K562 (cell line): ENCODE measurements around the gene TXNRD2. TPM values are rescaled to one million over a fixed set of nuclear protein-coding genes. Genes with fewer than 3 reads are reported as not detected.

Experiments
- ARID4B ChIP-seq: sonication (generic); formaldehyde crosslinking; IDR thresholded peaks from 2 replicates; pipeline ENCODE4 v1.8.0; 2022; ENCODE audit warnings: mild to moderate bottlenecking, missing genetic modification reagents
- ELF2 ChIP-seq: fragments of 250-450 bp; sonication (Bioruptor Pico); IDR thresholded peaks from 2 replicates; pipeline ENCODE4 v1.5.0; 2021; ENCODE audit warnings: mild to moderate bottlenecking
- ESRRB ChIP-seq: fragments of 250-450 bp; sonication (Bioruptor Pico); IDR thresholded peaks from 2 replicates; pipeline ENCODE4 v1.5.0; 2020; ENCODE audit warnings: mild to moderate bottlenecking, moderate library complexity, borderline replicate concordance
- IRF2 ChIP-seq: sonication (generic); formaldehyde crosslinking; IDR thresholded peaks from 2 replicates; pipeline ENCODE4 v1.8.1; 2022; ENCODE audit warnings: mild to moderate bottlenecking, missing genetic modification reagents
- KLF1 ChIP-seq: fragments of 450-650 bp; IDR thresholded peaks from 2 replicates; pipeline ENCODE4 v1.6.1; 2016; ENCODE audit warnings: missing genetic modification characterization, missing compliant biosample characterization
- LCOR ChIP-seq: sonication (generic); formaldehyde crosslinking; IDR thresholded peaks from 2 replicates; pipeline ENCODE4 v1.8.0; 2022; ENCODE audit warnings: mild to moderate bottlenecking, missing genetic modification reagents
- NR2F6 ChIP-seq: fragments of 450-650 bp; formaldehyde crosslinking; IDR thresholded peaks from 2 replicates; pipeline ENCODE4 v1.4.0; 2020; ENCODE audit warnings: mild to moderate bottlenecking
- RB1 ChIP-seq: fragments of 450-650 bp; IDR thresholded peaks from 2 replicates; pipeline ENCODE4 v1.6.1; 2017; ENCODE audit warnings: low read depth, mild to moderate bottlenecking
- XRCC3 ChIP-seq: fragments of 450-650 bp; IDR thresholded peaks from 2 replicates; pipeline ENCODE4 v1.6.1; 2017; ENCODE audit warnings: mild to moderate bottlenecking, moderate library complexity
- YBX1 ChIP-seq: fragments of 450-650 bp; IDR thresholded peaks from 2 replicates; pipeline ENCODE4 v1.7.1; 2016; ENCODE audit warnings: mild to moderate bottlenecking
- ZNF263 ChIP-seq: sonication (generic); formaldehyde crosslinking; IDR thresholded peaks from 2 replicates; pipeline ENCODE4 v1.8.0; 2022; ENCODE audit warnings: mild to moderate bottlenecking, missing genetic modification reagents, borderline replicate concordance
- ZNF695 ChIP-seq: fragments of 450-650 bp; formaldehyde crosslinking; IDR thresholded peaks from 2 replicates; pipeline ENCODE4 v1.4.0; 2020; ENCODE audit warnings: mild to moderate bottlenecking, moderate library complexity
- ZNF696 ChIP-seq: fragments of 250-450 bp; sonication (Bioruptor Pico); conservative IDR thresholded peaks from 2 replicates; pipeline ENCODE4 v1.4.0; 2020; ENCODE audit warnings: mild to moderate bottlenecking, moderate library complexity
- ZNF717 ChIP-seq: fragments of 250-450 bp; sonication (Bioruptor Pico); IDR thresholded peaks from 2 replicates; pipeline ENCODE4 v1.5.0; 2021
- ZNF785 ChIP-seq: fragments of 250-450 bp; sonication (Bioruptor Pico); IDR thresholded peaks from 2 replicates; pipeline ENCODE4 v1.4.0; 2020; ENCODE audit warnings: mild to moderate bottlenecking
- polyA plus RNA-seq, 8 experiments: library from polyadenylated mRNA; depleted of rRNA in 4 of 8; stranded (reverse) in 5 of 8; unstranded in 3 of 8; fragments of >200 nt; fragmentation: Nextera tagmentation in 2 of 8; fragmentation: Illumina TruSeq in 1 of 8; extraction: Ambion mirVana in 2 of 8; extraction: Trizol in 1 of 8; gene quantifications; 2 replicates each; pipeline versions ENCODE4 v1.2.1 to v1.2.3, GENCODE V29; 2011 to 2014; ENCODE audit warnings: inconsistent platforms in 1 of 8, missing spikeins in 1 of 8
- total RNA-seq, 7 experiments: library from RNA; depleted of rRNA in 6 of 7; stranded (reverse); fragments of >200 nt in 6 of 7; fragmentation: Illumina TruSeq in 2 of 7; extraction: Trizol in 2 of 7; gene quantifications; 2 replicates each; pipeline versions ENCODE4 v1.2.1 to v1.2.3, GENCODE V29; 2011 to 2021; ENCODE audit warnings: low replicate concordance in 1 of 7
- TF ChIP-seq, protein P1 (sequence below): fragments of 450-650 bp; formaldehyde crosslinking; conservative IDR thresholded peaks from 2 replicates; pipeline ENCODE4 v1.4.0; 2022; ENCODE audit warnings: mild to moderate bottlenecking, missing genetic modification characterization
- TF ChIP-seq, protein P2 (sequence below): sonication (generic); formaldehyde crosslinking; IDR thresholded peaks from 2 replicates; pipeline ENCODE4 v1.8.0; 2023; ENCODE audit warnings: mild to moderate bottlenecking, missing genetic modification reagents
- TF ChIP-seq, protein P3 (sequence below): sonication (generic); formaldehyde crosslinking; IDR thresholded peaks from 2 replicates; pipeline ENCODE4 v1.8.0; 2023; ENCODE audit warnings: mild to moderate bottlenecking, missing genetic modification reagents

TXNRD2 gene
- total and polyA plus RNA-seq, 9 of the 15 experiments (the other 6 are each of a cell fraction or from before 2014, with no cell fraction given): 3.3 to 80.2 (median 49.4) TPM

DNA sequence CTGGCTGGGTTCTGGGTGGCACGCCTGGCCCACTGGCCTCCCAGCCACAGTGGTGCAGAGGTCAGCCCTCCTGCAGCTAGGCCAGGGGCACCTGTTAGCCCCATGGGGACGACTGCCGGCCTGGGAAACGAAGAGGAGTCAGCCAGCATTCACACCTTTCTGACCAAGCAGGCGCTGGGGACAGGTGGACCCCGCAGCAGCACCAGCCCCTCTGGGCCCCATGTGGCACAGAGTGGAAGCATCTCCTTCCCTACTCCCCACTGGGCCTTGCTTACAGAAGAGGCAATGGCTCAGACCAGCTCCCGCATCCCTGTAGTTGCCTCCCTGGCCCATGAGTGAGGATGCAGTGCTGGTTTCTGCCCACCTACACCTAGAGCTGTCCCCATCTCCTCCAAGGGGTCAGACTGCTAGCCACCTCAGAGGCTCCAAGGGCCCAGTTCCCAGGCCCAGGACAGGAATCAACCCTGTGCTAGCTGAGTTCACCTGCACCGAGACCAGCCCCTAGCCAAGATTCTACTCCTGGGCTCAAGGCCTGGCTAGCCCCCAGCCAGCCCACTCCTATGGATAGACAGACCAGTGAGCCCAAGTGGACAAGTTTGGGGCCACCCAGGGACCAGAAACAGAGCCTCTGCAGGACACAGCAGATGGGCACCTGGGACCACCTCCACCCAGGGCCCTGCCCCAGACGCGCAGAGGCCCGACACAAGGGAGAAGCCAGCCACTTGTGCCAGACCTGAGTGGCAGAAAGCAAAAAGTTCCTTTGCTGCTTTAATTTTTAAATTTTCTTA is 27.7 kb upstream of the TXNRD2 start (continued):
- TF ChIP-seq ZNF785 (no peak), RB1 (0 out of 2 replicates have a peak, but pooled peaks have one; percentile 33), KLF1 (tag) (peak; percentile 55; the same call in 1 of the 2 replicates), XRCC3 (no peak), NR2F6 (CRISPR knock-in tag) (no peak), IRF2 (CRISPR knock-in tag) (no peak), ELF2 (no peak), LCOR (CRISPR knock-in tag) (no peak), ZNF263 (CRISPR knock-in tag) (no peak), YBX1 (no peak), ARID4B (CRISPR knock-in tag) (no peak), ESRRB (CRISPR knock-in tag) (no peak), ZNF696 (CRISPR knock-in tag) (peak; percentile 34; the same call in 1 of the 2 replicates), ZNF695 (0 out of 2 replicates have a peak, but pooled peaks have one; percentile 76), ZNF717 (CRISPR knock-in tag) (peak; percentile 60; the same call in 1 of the 2 replicates)
- TF ChIP-seq, protein P1, sequence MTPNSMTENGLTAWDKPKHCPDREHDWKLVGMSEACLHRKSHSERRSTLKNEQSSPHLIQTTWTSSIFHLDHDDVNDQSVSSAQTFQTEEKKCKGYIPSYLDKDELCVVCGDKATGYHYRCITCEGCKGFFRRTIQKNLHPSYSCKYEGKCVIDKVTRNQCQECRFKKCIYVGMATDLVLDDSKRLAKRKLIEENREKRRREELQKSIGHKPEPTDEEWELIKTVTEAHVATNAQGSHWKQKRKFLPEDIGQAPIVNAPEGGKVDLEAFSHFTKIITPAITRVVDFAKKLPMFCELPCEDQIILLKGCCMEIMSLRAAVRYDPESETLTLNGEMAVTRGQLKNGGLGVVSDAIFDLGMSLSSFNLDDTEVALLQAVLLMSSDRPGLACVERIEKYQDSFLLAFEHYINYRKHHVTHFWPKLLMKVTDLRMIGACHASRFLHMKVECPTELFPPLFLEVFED: peak; percentile 77; the same call in 1 of the 2 replicates
- TF ChIP-seq, protein P2, sequence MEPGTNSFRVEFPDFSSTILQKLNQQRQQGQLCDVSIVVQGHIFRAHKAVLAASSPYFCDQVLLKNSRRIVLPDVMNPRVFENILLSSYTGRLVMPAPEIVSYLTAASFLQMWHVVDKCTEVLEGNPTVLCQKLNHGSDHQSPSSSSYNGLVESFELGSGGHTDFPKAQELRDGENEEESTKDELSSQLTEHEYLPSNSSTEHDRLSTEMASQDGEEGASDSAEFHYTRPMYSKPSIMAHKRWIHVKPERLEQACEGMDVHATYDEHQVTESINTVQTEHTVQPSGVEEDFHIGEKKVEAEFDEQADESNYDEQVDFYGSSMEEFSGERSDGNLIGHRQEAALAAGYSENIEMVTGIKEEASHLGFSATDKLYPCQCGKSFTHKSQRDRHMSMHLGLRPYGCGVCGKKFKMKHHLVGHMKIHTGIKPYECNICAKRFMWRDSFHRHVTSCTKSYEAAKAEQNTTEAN (CRISPR knock-in tag): no peak
- TF ChIP-seq, protein P3, sequence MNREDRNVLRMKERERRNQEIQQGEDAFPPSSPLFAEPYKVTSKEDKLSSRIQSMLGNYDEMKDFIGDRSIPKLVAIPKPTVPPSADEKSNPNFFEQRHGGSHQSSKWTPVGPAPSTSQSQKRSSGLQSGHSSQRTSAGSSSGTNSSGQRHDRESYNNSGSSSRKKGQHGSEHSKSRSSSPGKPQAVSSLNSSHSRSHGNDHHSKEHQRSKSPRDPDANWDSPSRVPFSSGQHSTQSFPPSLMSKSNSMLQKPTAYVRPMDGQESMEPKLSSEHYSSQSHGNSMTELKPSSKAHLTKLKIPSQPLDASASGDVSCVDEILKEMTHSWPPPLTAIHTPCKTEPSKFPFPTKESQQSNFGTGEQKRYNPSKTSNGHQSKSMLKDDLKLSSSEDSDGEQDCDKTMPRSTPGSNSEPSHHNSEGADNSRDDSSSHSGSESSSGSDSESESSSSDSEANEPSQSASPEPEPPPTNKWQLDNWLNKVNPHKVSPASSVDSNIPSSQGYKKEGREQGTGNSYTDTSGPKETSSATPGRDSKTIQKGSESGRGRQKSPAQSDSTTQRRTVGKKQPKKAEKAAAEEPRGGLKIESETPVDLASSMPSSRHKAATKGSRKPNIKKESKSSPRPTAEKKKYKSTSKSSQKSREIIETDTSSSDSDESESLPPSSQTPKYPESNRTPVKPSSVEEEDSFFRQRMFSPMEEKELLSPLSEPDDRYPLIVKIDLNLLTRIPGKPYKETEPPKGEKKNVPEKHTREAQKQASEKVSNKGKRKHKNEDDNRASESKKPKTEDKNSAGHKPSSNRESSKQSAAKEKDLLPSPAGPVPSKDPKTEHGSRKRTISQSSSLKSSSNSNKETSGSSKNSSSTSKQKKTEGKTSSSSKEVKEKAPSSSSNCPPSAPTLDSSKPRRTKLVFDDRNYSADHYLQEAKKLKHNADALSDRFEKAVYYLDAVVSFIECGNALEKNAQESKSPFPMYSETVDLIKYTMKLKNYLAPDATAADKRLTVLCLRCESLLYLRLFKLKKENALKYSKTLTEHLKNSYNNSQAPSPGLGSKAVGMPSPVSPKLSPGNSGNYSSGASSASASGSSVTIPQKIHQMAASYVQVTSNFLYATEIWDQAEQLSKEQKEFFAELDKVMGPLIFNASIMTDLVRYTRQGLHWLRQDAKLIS (CRISPR knock-in tag): no peak
